ENCODE results near the gene ZBTB42.

DNA sequence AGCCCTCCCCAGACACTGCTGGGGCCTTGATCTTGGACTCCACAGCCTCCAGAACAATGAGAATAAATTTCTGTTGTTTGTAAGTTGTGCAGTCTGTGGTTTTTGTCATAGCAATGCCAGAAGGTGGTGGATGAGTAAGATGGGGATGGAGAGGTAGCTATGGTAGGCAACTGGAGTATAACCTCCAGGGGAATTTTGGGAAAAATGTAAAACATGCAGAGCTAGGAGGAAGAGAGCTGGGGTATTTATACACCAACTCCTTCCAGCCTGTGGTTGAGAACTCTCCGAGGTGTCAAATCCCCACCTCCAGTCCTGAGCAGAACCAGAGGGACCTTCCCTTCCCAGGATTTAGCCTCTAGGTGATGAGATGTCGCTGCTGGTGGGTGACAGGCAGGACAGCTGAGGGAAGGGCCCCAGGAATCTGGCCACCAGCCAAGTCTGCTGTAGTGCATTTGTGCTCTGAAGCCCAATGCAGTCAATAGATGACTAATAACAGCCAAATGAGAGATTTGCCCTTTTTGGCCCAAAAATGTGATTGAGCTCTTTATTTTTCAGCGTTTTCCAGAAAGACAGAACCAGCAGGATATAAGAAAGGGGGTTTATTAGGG is 45.0 kb downstream of the ZBTB42 start:
- TF ChIP-seq, protein P1, sequence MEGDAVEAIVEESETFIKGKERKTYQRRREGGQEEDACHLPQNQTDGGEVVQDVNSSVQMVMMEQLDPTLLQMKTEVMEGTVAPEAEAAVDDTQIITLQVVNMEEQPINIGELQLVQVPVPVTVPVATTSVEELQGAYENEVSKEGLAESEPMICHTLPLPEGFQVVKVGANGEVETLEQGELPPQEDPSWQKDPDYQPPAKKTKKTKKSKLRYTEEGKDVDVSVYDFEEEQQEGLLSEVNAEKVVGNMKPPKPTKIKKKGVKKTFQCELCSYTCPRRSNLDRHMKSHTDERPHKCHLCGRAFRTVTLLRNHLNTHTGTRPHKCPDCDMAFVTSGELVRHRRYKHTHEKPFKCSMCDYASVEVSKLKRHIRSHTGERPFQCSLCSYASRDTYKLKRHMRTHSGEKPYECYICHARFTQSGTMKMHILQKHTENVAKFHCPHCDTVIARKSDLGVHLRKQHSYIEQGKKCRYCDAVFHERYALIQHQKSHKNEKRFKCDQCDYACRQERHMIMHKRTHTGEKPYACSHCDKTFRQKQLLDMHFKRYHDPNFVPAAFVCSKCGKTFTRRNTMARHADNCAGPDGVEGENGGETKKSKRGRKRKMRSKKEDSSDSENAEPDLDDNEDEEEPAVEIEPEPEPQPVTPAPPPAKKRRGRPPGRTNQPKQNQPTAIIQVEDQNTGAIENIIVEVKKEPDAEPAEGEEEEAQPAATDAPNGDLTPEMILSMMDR (conservative IDR thresholded peaks at IDR 0.05; ENCODE audit: low read depth, low read length), result no peak
- no peak for TF ChIP-seq MAFK (IDR thresholded peaks at IDR 0.05; ENCODE audit: low read depth, low read length)
- no peak for TF ChIP-seq POLR2A (IDR thresholded peaks at IDR 0.05; ENCODE audit: low read depth, low read length)
